ENCODE measurements around the gene MOB2. TPM values are rescaled to one million over a fixed set of nuclear protein-coding genes. Genes with fewer than 3 reads are reported as not detected.
"Not testable (repeated sequence)": the region's sequence is repeated elsewhere in the genome, so short reads cannot be mapped to it uniquely, and the experiment has no call there.

Gene MOB2
- total RNA-seq, 2 donors from 2014 or later: 65.0 to 65.7 TPM

- no peaks in the 10 kb centered on the region for H3K27me3 Mint-ChIP-seq
- H3K36me3 Mint-ChIP-seq (ENCODE audit: low read depth): no peaks in the 10 kb centered on the region
- H3K4me3 Mint-ChIP-seq: no peak overlapping the region
- no peak for DNase-seq
- peaks cover 52% of the 10 kb centered on the region for H3K4me1 Mint-ChIP-seq
- no peak overlapping the region for H3K27ac Mint-ChIP-seq
- no peaks in the 10 kb centered on the region for H3K9me3 ChIP-seq (ENCODE audit: control insufficient read depth, low read length, poor library complexity, severe bottlenecking)
- no peak for ATAC-seq
Measured at GRCh38 chr11:1514336-1515061, 27.9 kb upstream of the MOB2 start.

GRCh38 chr11:1513326-1514296, 27.0 kb upstream of the MOB2 start:
- peak overlapping the region; percentile 39 for H3K4me3 Mint-ChIP-seq
- no peaks in the 10 kb centered on the region for H3K27me3 Mint-ChIP-seq
- DNase-seq (no peak), ATAC-seq (no peak)
- H3K27ac Mint-ChIP-seq: no peak overlapping the region
- H3K4me1 Mint-ChIP-seq: peaks cover 56% of the 10 kb centered on the region
- no peaks in the 10 kb centered on the region for H3K36me3 Mint-ChIP-seq (ENCODE audit: low read depth)
- no peaks in the 10 kb centered on the region for H3K9me3 ChIP-seq (ENCODE audit: control insufficient read depth, low read length, poor library complexity, severe bottlenecking)

- not testable (repeated sequence) for H3K9me3 ChIP-seq (ENCODE audit: control insufficient read depth, low read length, poor library complexity, severe bottlenecking); H3K27me3 Mint-ChIP-seq; H3K36me3 Mint-ChIP-seq (ENCODE audit: low read depth); ATAC-seq; DNase-seq; H3K4me3 Mint-ChIP-seq
- peak overlapping the region; percentile 37 for H3K27ac Mint-ChIP-seq
- peaks cover 55% of the 10 kb centered on the region for H3K4me1 Mint-ChIP-seq
Measured at GRCh38 chr11:1512531-1513258, 26.1 kb upstream of the MOB2 start.

- Mint-ChIP-seq H3K4me3 (no peak overlapping the region), H3K4me1 (peaks cover 51% of the 10 kb centered on the region)
- ATAC-seq: no peak
Measured at GRCh38 chr11:1511937-1512496, 25.4 kb upstream of the MOB2 start.

DNA sequence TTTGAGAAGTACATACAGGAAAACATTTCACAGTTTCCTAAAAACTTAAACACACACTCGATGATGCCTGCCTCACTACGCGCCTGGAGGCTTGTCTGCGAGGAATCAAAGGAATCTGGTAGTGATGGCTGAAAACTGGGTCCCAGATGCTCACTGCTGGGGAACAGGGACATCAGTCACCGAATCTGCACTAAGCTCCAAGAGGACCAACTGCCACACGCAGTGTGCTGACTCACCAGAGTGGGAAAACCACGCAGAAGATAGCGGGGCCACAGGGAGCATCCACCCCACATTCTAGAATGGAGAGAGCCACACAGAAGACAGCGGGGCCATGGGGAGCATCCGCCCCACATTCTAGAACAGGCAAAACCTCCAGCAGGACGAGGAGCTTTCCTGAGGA, 24.3 kb upstream of the MOB2 start:
- H3K27me3 Mint-ChIP-seq: no peaks in the 10 kb centered on the region
- H3K27ac Mint-ChIP-seq: no peak overlapping the region
- H3K9me3 ChIP-seq (ENCODE audit: control insufficient read depth, low read length, poor library complexity, severe bottlenecking): no peaks in the 10 kb centered on the region
- no peak overlapping the region for H3K4me3 Mint-ChIP-seq
- peaks cover 46% of the 10 kb centered on the region for H3K4me1 Mint-ChIP-seq
- DNase-seq (no peak), ATAC-seq (no peak)
- no peaks in the 10 kb centered on the region for H3K36me3 Mint-ChIP-seq (ENCODE audit: low read depth)

More at GRCh38 chr11:1511937-1512496, 25.4 kb upstream of the MOB2 start:
- Mint-ChIP-seq H3K27me3 (no peaks in the 10 kb centered on the region), H3K27ac (peak overlapping the region; percentile 37), H3K36me3 (ENCODE audit: low read depth) (no peaks in the 10 kb centered on the region)
- no peak for DNase-seq
- no peaks in the 10 kb centered on the region for H3K9me3 ChIP-seq (ENCODE audit: control insufficient read depth, low read length, poor library complexity, severe bottlenecking)

GRCh38 chr11:1510351-1510750, 23.8 kb upstream of the MOB2 start:
- H3K4me1 Mint-ChIP-seq: peaks cover 42% of the 10 kb centered on the region
- not testable (repeated sequence) for H3K27ac Mint-ChIP-seq; H3K9me3 ChIP-seq (ENCODE audit: control insufficient read depth, low read length, poor library complexity, severe bottlenecking); H3K27me3 Mint-ChIP-seq; H3K36me3 Mint-ChIP-seq (ENCODE audit: low read depth); H3K4me3 Mint-ChIP-seq; ATAC-seq; DNase-seq

- ATAC-seq: no peak
- DNase-seq: no peak
- Mint-ChIP-seq H3K4me1 (peaks cover 41% of the 10 kb centered on the region), H3K36me3 (ENCODE audit: low read depth) (no peaks in the 10 kb centered on the region), H3K27ac (no peak overlapping the region), H3K4me3 (peak overlapping the region; percentile 49), H3K27me3 (no peaks in the 10 kb centered on the region)
- no peaks in the 10 kb centered on the region for H3K9me3 ChIP-seq (ENCODE audit: control insufficient read depth, low read length, poor library complexity, severe bottlenecking)
Measured at GRCh38 chr11:1509626-1510255, 23.2 kb upstream of the MOB2 start.

- H3K27me3 Mint-ChIP-seq: no peaks in the 10 kb centered on the region
- ATAC-seq (no peak), DNase-seq (no peak)
- peak overlapping the region; percentile 49 for H3K4me3 Mint-ChIP-seq
- no peak overlapping the region for H3K27ac Mint-ChIP-seq
- H3K4me1 Mint-ChIP-seq: peaks cover 36% of the 10 kb centered on the region
- H3K9me3 ChIP-seq (ENCODE audit: control insufficient read depth, low read length, poor library complexity, severe bottlenecking): no peaks in the 10 kb centered on the region
- no peaks in the 10 kb centered on the region for H3K36me3 Mint-ChIP-seq (ENCODE audit: low read depth)
Measured at GRCh38 chr11:1508986-1509385, 22.4 kb upstream of the MOB2 start.

GRCh38 chr11:1508491-1508891, 21.9 kb upstream of the MOB2 start:
- Mint-ChIP-seq H3K4me1 (peaks cover 34% of the 10 kb centered on the region), H3K4me3 (peak overlapping the region; percentile 25), H3K36me3 (ENCODE audit: low read depth) (no peaks in the 10 kb centered on the region), H3K27ac (peak overlapping the region; percentile 43), H3K27me3 (no peaks in the 10 kb centered on the region)
- DNase-seq (no peak), ATAC-seq (no peak)
- no peaks in the 10 kb centered on the region for H3K9me3 ChIP-seq (ENCODE audit: control insufficient read depth, low read length, poor library complexity, severe bottlenecking)

GRCh38 chr11:1507381-1508140, 21.0 kb upstream of the MOB2 start:
- Mint-ChIP-seq H3K36me3 (ENCODE audit: low read depth) (no peaks in the 10 kb centered on the region), H3K27me3 (no peaks in the 10 kb centered on the region), H3K4me1 (peaks cover 31% of the 10 kb centered on the region), H3K4me3 (peak overlapping the region; percentile 39), H3K27ac (peak overlapping the region; percentile 43)
- DNase-seq: no peak
- H3K9me3 ChIP-seq (ENCODE audit: control insufficient read depth, low read length, poor library complexity, severe bottlenecking): no peaks in the 10 kb centered on the region
- no peak for ATAC-seq

- H3K36me3 Mint-ChIP-seq (ENCODE audit: low read depth): no peaks in the 10 kb centered on the region
- no peak overlapping the region for H3K27ac Mint-ChIP-seq
- H3K27me3 Mint-ChIP-seq: no peaks in the 10 kb centered on the region
- no peak for DNase-seq
- ATAC-seq: no peak
- H3K4me1 Mint-ChIP-seq: peaks cover 28% of the 10 kb centered on the region
- H3K9me3 ChIP-seq (ENCODE audit: control insufficient read depth, low read length, poor library complexity, severe bottlenecking): no peaks in the 10 kb centered on the region
- no peak overlapping the region for H3K4me3 Mint-ChIP-seq
Measured at GRCh38 chr11:1506981-1507380, 20.4 kb upstream of the MOB2 start.

GRCh38 chr11:1505480-1505879, 18.9 kb upstream of the MOB2 start:
- ATAC-seq (no peak), DNase-seq (no peak)
- Mint-ChIP-seq H3K27ac (no peak overlapping the region), H3K4me1 (peaks cover 30% of the 10 kb centered on the region), H3K4me3 (no peak overlapping the region), H3K36me3 (ENCODE audit: low read depth) (peaks cover 2% of the 10 kb centered on the region), H3K27me3 (no peaks in the 10 kb centered on the region)
- H3K9me3 ChIP-seq (ENCODE audit: control insufficient read depth, low read length, poor library complexity, severe bottlenecking): no peaks in the 10 kb centered on the region
